Endothelial cell (in vitro differentiated cells): ENCODE results near the gene ADGRG1. TPM values are rescaled to one million over a fixed set of nuclear protein-coding genes. Genes with fewer than 3 reads are reported as not detected.

Experiments used
- DNase-seq: peaks from one replicate; pipeline ENCODE4 v3.0.0; 2021; ENCODE audit warnings: low spot score
- H3K27ac Mint-ChIP-seq: one replicate; pipeline ENCODE4 v1.8.0; 2021; ENCODE audit warnings: mixed read lengths, inconsistent platforms; ENCODE audit not compliant: unreplicated experiment
- H3K27me3 Mint-ChIP-seq: one replicate; pipeline ENCODE4 v1.8.0; 2021; ENCODE audit warnings: mild to moderate bottlenecking, moderate library complexity, mixed read lengths, inconsistent platforms; ENCODE audit not compliant: unreplicated experiment
- H3K36me3 Mint-ChIP-seq: one replicate; pipeline ENCODE4 v1.8.0; 2021; ENCODE audit warnings: mild to moderate bottlenecking, low read depth, mixed read lengths, inconsistent platforms; ENCODE audit not compliant: unreplicated experiment
- H3K4me1 Mint-ChIP-seq: one replicate; pipeline ENCODE4 v1.8.0; 2021; ENCODE audit warnings: mild to moderate bottlenecking, mixed read lengths, inconsistent platforms; ENCODE audit not compliant: unreplicated experiment
- H3K4me3 Mint-ChIP-seq: one replicate; pipeline ENCODE4 v1.8.0; 2021; ENCODE audit warnings: mild to moderate bottlenecking, mixed read lengths, inconsistent platforms; ENCODE audit not compliant: unreplicated experiment
- H3K9me3 Mint-ChIP-seq: one replicate; pipeline ENCODE4 v1.8.0; 2021; ENCODE audit warnings: mixed read lengths, inconsistent platforms; ENCODE audit not compliant: unreplicated experiment
- total RNA-seq: library from RNA; stranded (reverse); fragmentation: NEBNext Ultra II Directional; extraction: Animal tissue kit (Norgen Biotek cat#: 25700); gene quantifications from one replicate; pipeline ENCODE4 v1.2.1, GENCODE V29; 2021; ENCODE audit not compliant: unreplicated experiment
- TF ChIP-seq, protein P1 (sequence below): fragments of 200-600 bp; sonication (generic); IDR thresholded peaks from one replicate; pipeline ENCODE4 v1.5.0; 2021; ENCODE audit warnings: antibody characterized with exemption; ENCODE audit not compliant: unreplicated experiment

The ADGRG1 gene
- total RNA-seq, 1 donor from 2014 or later, result 2.7 TPM

GRCh38 chr16:57679016-57679415 is 50.6 kb downstream of the ADGRG1 start:
- Mint-ChIP-seq H3K9me3 (no peaks in the 10 kb centered on the region), H3K36me3 (no peaks in the 10 kb centered on the region), H3K4me3 (no peak overlapping the region), H3K27me3 (peaks cover 11% of the 10 kb centered on the region), H3K4me1 (peaks cover 37% of the 10 kb centered on the region), H3K27ac (no peak overlapping the region)
- DNase-seq, result no peak
- TF ChIP-seq, protein P1, sequence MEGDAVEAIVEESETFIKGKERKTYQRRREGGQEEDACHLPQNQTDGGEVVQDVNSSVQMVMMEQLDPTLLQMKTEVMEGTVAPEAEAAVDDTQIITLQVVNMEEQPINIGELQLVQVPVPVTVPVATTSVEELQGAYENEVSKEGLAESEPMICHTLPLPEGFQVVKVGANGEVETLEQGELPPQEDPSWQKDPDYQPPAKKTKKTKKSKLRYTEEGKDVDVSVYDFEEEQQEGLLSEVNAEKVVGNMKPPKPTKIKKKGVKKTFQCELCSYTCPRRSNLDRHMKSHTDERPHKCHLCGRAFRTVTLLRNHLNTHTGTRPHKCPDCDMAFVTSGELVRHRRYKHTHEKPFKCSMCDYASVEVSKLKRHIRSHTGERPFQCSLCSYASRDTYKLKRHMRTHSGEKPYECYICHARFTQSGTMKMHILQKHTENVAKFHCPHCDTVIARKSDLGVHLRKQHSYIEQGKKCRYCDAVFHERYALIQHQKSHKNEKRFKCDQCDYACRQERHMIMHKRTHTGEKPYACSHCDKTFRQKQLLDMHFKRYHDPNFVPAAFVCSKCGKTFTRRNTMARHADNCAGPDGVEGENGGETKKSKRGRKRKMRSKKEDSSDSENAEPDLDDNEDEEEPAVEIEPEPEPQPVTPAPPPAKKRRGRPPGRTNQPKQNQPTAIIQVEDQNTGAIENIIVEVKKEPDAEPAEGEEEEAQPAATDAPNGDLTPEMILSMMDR, result no peak

DNA sequence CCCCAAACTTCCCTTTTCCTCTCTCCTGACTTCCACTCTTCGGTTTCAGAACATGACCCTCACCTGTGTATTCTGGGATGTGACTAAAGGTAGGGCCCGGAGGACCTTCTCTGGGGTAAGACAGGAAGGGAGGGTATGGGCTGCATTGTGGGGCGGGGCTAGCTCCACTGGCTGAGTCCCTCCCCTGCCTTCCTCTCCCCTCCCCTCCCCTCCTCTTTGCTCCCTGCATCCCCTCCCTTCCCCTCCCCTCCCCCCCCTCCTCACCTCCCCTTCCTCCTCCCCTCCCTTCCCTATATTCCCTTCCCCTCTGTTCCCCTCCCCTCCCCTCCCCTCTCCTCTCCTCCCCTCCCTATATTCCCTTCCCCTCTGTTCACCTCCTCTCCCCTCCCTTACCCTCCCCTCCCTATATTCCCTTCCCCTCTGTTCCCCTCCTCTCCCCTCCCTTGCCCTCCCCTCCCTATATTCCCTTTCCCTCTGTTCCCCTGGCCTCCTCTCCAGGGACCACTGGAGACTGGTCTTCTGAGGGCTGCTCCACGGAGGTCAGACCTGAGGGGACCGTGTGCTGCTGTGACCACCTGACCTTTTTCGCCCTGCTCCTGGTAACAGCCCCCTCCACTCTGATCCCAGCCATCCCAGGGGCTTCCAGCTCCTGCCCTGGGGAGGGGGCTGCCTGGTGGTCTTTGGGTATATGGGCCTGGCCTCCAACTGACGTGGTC is 51.5 kb downstream of the ADGRG1 start:
- Mint-ChIP-seq H3K36me3 (no peaks in the 10 kb centered on the region), H3K4me3 (no peak overlapping the region), H3K4me1 (peaks cover 37% of the 10 kb centered on the region), H3K27ac (no peak overlapping the region), H3K27me3 (peaks cover 11% of the 10 kb centered on the region), H3K9me3 (no peaks in the 10 kb centered on the region)
- no peak for DNase-seq
- TF ChIP-seq, protein P1, result no peak

- H3K27ac Mint-ChIP-seq, result no peak overlapping the region
These were observed 52.5 kb downstream of the ADGRG1 start for GRCh38 chr16:57680842-57681375.

DNA sequence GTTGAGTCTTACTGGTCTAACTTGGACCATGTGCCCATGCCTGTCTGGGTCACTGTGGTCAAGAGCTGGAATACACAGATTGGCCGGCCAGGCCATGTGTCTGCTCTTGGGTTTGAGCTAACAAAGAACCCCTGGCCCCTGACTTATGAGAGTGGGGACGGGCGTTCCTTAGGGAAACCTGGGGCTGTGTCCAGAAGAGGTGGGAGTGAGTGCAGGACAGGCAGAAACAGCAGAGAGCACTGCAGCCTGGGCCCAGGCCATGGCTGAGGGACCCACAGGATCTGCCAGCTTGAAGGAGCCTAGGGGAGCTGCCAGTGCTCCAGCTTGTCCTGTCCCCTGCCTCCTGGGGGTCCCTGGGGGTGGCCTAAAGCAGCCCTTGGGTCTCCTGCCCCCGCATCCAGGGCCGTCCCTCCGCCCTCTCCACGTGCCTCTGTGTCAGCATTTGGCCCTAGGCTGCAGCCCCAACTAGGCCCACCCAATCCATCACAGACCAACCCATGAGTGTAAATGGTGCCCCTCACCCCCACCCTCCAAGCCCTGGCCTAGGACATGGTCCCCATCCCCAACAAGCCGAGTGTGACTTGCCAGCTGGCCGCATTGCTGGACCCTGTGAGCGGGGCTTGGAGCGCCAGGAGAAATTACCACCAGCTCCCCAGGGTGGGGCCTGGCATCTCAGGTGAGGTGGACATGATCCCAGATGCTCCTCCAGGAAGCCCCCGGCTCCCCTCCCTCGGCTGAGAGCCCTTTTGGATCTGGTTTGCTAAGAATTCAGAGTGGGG is 53.7 kb downstream of the ADGRG1 start:
- no peaks in the 10 kb centered on the region for H3K9me3 Mint-ChIP-seq
- H3K36me3 Mint-ChIP-seq, result no peaks in the 10 kb centered on the region
- H3K27ac Mint-ChIP-seq, result no peak overlapping the region
- TF ChIP-seq, protein P1, result no peak
- no peak overlapping the region for H3K4me3 Mint-ChIP-seq
- DNase-seq, result no peak
- peaks cover 12% of the 10 kb centered on the region for H3K27me3 Mint-ChIP-seq
- H3K4me1 Mint-ChIP-seq, result peaks cover 24% of the 10 kb centered on the region

More at GRCh38 chr16:57680842-57681375, 52.5 kb downstream of the ADGRG1 start:
- no peak for DNase-seq
- H3K4me3 Mint-ChIP-seq, result peak overlapping the region; percentile 42
- H3K9me3 Mint-ChIP-seq, result no peaks in the 10 kb centered on the region
- TF ChIP-seq, protein P1, result no peak
- no peaks in the 10 kb centered on the region for H3K36me3 Mint-ChIP-seq
- peaks cover 11% of the 10 kb centered on the region for H3K27me3 Mint-ChIP-seq
- peaks cover 33% of the 10 kb centered on the region for H3K4me1 Mint-ChIP-seq
